Activated naive CD8-positive, alpha-beta T cell treated with anti-CD3 and anti-CD28 coated beads, Interleukin-2, amount 50 U/mL, for 24 hours (primary cell): ENCODE measurements around the gene SEPTIN1.
A peak's percentile ranks its signal among the peaks of the same experiment; 100 is the strongest.

Experiments used
- ATAC-seq: fragments of 150-1000 bp; cut with Tn5 transposase; one replicate; pipeline ENCODE4 v1.10.0; 2021
- DNase-seq: peaks from one replicate; pipeline ENCODE4 v3.0.0; 2021
- H3K27ac Mint-ChIP-seq: one replicate; pipeline ENCODE4 v1.8.0; 2021; ENCODE audit warnings: mild to moderate bottlenecking, mixed read lengths
- H3K27me3 Mint-ChIP-seq: one replicate; pipeline ENCODE4 v1.8.0; 2021; ENCODE audit warnings: mixed read lengths
- H3K36me3 Mint-ChIP-seq: one replicate; pipeline ENCODE4 v1.8.0; 2021; ENCODE audit warnings: low read depth, mixed read lengths
- H3K4me1 Mint-ChIP-seq: one replicate; pipeline ENCODE4 v1.8.0; 2021; ENCODE audit warnings: mixed read lengths
- H3K4me3 Mint-ChIP-seq: one replicate; pipeline ENCODE4 v1.8.0; 2021; ENCODE audit warnings: mild to moderate bottlenecking, moderate library complexity, mixed read lengths
- H3K9me3 Mint-ChIP-seq: one replicate; pipeline ENCODE4 v1.8.0; 2021; ENCODE audit warnings: mixed read lengths

Gene SEPTIN1

DNA sequence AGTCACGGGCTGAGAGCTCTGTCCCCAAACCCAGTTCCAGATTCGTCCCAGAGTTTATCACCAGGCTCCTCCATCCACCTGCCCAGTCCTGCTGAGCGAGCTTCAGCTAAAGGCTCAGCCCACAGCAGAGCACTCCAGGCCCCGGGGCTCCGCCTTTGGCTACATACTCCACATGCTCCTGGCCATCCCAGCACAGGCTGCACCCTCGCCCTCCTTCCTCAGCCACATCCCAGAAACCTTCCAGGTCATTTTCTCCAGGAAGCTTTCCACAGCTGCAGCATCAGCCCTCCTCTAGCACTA lies 22.5 kb downstream of the SEPTIN1 start:
- ATAC-seq (no peak), DNase-seq (no peak)
- H3K4me3 Mint-ChIP-seq, result no peak overlapping the region
- H3K27ac Mint-ChIP-seq, result no peak overlapping the region
- H3K27me3 Mint-ChIP-seq, result no peaks in the 10 kb centered on the region
- no peaks in the 10 kb centered on the region for H3K9me3 Mint-ChIP-seq
- peaks cover 6% of the 10 kb centered on the region for H3K4me1 Mint-ChIP-seq
- H3K36me3 Mint-ChIP-seq, result peaks cover 14% of the 10 kb centered on the region

DNA sequence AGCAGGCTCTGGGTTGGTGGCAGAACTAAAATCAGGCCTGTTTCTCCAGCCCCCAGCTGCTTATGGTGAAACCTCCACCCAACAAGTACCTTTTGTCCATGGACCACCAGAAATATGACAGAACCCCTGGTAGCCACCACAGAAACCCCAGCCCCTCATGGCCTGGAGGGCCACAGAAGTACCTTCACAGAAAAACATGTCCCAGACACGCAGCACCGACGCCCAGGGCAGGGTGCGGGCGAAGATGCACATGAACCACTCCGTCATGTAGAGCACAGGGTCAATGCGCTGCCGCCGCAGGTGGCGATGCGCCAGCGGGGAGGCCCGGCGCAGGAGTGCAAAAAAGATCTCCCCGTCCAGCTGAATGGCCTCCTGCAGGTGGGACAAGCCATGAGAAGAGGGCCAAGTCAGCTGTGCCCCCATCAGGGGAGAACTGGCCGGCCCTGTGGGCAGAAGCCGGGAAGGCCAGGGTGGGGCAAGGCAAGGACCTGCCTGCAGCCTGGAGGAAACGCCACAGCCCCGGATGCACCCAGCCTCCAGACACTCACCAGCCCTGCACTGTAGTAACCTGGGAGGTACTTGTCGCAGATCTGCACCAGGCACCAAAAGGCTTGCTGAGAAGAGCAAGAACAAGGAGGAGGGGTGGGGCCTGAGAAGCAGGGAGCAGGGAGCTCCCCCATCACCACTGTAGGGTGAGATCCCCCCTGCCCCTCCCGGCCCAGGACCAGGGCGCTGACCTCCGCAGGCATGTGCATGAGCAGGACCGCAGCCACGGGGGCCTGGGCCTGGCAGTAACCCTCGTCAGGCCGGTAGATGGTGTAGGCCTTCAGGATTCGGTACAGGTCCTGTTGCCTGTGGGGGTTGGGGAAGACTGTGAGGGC lies 23.1 kb downstream of the SEPTIN1 start:
- DNase-seq (no peak), ATAC-seq (no peak)
- Mint-ChIP-seq H3K27me3 (no peaks in the 10 kb centered on the region), H3K4me1 (peaks cover 10% of the 10 kb centered on the region), H3K27ac (no peak overlapping the region), H3K36me3 (peaks cover 18% of the 10 kb centered on the region), H3K9me3 (no peaks in the 10 kb centered on the region), H3K4me3 (no peak overlapping the region)

DNA sequence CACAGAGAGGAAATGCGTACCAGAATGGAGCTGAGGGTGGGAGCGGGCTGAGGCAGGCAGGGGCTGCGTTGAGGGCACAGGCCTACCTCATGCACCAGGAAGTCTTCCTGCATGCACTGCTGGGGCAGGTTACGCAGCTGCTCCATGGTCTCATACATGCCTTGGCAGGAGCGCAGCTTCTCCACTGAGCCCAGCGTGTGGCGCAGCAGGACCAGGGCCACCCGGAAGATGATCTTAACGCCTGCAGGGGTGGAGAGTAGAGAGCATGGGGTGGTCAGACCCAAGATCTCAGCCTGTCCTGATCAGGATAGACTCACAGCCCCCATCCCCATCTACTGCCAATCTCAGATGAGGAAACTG lies 23.8 kb downstream of the SEPTIN1 start:
- no peak for DNase-seq
- H3K4me1 Mint-ChIP-seq, result peaks cover 17% of the 10 kb centered on the region
- ATAC-seq, result no peak
- H3K36me3 Mint-ChIP-seq, result peaks cover 21% of the 10 kb centered on the region
- no peaks in the 10 kb centered on the region for H3K27me3 Mint-ChIP-seq
- no peak overlapping the region for H3K4me3 Mint-ChIP-seq
- no peaks in the 10 kb centered on the region for H3K9me3 Mint-ChIP-seq
- H3K27ac Mint-ChIP-seq, result no peak overlapping the region

DNA sequence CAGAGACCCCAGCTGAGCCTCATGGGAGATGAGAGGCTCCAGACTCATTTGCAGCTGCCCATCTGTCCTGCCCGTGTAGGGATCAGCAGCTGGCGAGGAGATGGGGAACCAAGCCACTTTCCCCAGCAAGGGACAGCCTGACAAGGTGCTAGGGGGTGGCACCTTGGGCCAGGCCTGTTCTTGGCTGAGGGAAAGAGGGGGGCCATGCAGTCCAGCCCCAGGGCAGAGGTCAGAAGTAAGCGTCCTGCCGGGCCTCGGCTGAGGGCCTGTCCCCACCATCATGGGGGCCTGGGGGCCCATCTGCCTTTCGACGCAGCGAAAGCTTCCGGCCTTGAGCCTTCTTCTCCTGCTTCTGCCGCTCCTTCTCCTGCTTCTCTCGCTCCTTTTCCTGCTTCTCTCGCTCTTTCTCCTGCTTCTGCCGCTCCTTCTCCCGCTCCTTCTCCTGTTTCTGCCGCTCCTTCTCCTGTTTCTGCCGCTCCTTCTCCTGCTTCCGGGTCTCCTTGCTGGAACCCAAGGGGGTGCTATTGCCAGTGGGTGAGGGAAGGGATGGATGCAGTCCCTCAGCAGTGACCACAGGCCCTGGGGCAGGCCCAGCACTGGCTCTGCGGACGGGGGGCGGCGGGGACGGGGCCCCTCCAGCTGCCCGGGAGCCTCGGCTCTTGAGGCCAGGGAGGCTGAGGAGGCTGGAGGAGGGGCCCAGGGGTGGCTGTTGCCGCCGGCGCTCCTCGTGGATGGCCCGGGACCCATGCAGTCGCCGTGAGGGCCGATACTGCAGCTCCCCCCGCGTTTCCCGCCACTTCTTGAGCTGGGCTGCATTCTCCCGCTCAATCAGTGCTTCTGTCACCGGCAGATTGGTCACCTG lies 24.4 kb downstream of the SEPTIN1 start:
- peak overlapping the region; percentile 50 for H3K27ac Mint-ChIP-seq
- peaks cover 18% of the 10 kb centered on the region for H3K36me3 Mint-ChIP-seq
- H3K9me3 Mint-ChIP-seq, result no peaks in the 10 kb centered on the region
- no peak overlapping the region for H3K4me3 Mint-ChIP-seq
- H3K27me3 Mint-ChIP-seq, result no peaks in the 10 kb centered on the region
- H3K4me1 Mint-ChIP-seq, result peaks cover 20% of the 10 kb centered on the region
- no peak for DNase-seq
- ATAC-seq, result no peak

DNA sequence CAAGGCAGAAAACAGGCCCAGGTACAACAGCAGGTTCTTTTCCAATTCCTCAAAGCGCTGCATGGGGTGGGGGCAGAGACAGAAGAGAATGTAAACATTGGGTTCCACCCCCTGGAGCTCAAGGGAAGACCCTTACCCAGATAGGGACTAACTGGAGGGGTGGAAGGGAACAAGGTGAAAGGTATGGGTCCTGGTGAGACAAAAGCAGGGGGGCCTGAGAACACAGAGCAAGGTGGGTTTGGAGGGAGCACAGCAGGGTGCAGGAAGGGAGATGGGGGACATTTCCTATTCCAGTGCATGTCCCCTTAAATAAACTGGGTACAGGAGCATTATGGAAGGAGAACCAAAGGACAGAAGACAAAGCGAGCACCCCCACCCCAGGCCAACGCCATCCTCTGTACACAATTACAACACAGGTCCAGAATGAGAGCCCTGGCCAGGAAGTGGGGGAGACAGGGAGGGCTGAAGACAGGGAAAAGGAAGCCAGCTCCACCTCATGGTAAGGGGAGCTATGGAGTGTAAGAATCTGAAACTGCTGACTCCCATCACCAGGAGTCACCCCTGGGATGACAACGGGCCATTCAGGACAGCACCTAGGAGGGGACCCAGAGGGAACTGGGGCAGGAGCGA lies 25.2 kb downstream of the SEPTIN1 start:
- Mint-ChIP-seq H3K27me3 (no peaks in the 10 kb centered on the region), H3K4me3 (no peak overlapping the region), H3K36me3 (peaks cover 19% of the 10 kb centered on the region), H3K9me3 (no peaks in the 10 kb centered on the region), H3K4me1 (peaks cover 24% of the 10 kb centered on the region), H3K27ac (peak overlapping the region; percentile 50)
- DNase-seq (no peak), ATAC-seq (no peak)

DNA sequence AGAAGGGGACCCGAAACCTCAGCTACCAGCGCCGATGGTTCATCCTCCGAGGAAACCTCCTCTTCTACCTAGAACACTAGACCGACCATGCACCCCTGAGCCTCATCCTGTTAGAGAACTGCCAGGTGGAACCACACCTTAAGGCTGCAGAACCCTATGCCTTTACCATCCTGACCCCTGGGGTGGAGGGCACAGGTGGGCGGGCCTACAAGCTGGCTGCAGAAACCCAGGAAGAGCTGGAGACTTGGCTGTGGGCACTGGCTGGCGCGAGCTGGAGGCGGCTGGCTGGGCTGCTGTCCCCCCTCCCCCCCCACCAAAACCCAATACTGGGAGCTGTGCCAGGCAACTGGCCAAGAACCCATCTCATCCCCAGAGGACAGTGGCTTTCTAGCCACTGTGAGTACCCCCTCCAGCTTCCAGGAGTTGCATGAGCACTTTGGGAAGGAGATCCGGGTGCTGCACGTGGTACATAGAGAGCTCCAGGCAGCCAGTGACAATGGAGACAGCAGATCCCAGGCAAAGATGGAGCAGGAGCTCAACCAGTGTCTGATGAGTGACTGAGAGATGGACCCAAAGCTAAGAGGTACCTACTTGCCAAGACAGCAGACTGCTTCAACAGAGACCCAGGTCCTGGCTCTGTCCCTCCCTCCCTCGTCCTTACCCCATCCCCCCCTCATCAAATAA lies 25.8 kb downstream of the SEPTIN1 start:
- DNase-seq (no peak), ATAC-seq (no peak)
- Mint-ChIP-seq H3K27ac (peak overlapping the region; percentile 94), H3K4me1 (peaks cover 27% of the 10 kb centered on the region), H3K9me3 (no peaks in the 10 kb centered on the region), H3K36me3 (peaks cover 21% of the 10 kb centered on the region), H3K4me3 (peak overlapping the region; percentile 98), H3K27me3 (no peaks in the 10 kb centered on the region)

DNA sequence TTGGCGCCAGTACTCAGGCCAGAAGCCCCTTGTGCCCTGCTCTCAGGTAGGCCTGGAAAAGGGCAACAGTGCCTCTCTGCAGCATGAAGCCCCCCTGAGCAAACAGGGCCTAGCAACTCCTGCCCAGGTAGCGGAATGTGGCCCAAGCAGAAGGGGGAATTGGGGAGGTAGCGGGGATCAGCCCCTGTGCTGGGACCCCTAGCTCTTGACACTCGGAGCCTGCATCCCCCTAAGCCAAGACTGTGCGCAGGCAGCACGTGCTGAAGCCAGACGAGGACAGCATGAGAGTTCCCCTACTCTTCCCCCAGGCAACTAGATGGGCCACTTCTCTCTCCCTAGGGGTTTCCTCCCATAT lies 26.4 kb downstream of the SEPTIN1 start:
- ATAC-seq (no peak), DNase-seq (no peak)
- H3K36me3 Mint-ChIP-seq, result peaks cover 23% of the 10 kb centered on the region
- peaks cover 33% of the 10 kb centered on the region for H3K4me1 Mint-ChIP-seq
- no peaks in the 10 kb centered on the region for H3K27me3 Mint-ChIP-seq
- H3K9me3 Mint-ChIP-seq, result no peaks in the 10 kb centered on the region
- H3K27ac Mint-ChIP-seq, result peak overlapping the region; percentile 94
- H3K4me3 Mint-ChIP-seq, result peak overlapping the region; percentile 98

DNA sequence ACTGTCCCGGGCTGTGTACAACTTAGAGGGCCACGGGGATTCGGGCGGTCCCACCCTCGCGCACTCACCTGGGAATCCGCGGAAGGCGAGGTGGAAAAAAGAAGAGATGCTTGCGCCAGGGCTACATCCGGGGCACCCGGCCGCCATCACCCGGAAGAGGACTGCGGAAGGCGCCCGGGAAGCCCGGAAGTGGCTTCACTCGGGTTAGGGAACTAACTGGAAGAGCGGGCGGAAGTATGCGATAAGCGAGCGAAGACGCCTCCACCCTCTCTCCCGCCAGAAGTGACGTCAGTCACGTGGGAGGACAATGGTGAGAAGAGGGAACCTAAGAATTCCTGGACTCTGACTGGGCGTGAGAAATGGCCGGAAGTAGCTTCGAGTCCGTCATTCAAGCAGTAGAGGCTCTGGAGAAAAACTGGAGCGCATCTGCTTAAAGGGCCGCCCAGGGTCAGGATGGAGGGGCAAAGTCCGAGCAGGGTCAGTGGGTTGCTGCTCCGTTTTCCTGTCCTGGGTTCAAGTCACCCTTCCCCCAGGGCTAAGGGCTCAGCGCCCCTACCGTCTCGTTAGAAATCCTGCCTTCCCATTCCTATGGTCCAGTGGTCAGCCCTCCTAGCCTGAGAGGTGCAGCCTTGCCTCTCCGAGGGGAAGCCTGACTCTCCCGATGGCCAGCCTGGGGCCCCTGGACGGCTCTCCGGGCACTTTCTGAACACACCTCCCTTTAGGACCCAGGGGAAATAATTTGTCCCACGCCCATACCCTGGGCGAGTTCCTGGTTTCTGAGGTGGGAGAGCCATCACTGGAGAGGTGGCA lies 27.0 kb downstream of the SEPTIN1 start, which contains the start of gene CD2BP2:
Gene CD2BP2 (minus strand): TSS at position 165 of the 810 bp plus-strand sequence. CDS start 627 bp downstream, outside the sequence.
- Mint-ChIP-seq H3K4me1 (peaks cover 39% of the 10 kb centered on the region), H3K4me3 (peak within 1 kb of the TSS; percentile 98), H3K27me3 (no peaks in the 10 kb centered on the region), H3K9me3 (no peaks in the 10 kb centered on the region), H3K27ac (peak within 1 kb of the TSS; percentile 94), H3K36me3 (peaks cover 29% of the 10 kb centered on the region)
- ATAC-seq (peak; percentile 78), DNase-seq (peak; percentile 93)

DNA sequence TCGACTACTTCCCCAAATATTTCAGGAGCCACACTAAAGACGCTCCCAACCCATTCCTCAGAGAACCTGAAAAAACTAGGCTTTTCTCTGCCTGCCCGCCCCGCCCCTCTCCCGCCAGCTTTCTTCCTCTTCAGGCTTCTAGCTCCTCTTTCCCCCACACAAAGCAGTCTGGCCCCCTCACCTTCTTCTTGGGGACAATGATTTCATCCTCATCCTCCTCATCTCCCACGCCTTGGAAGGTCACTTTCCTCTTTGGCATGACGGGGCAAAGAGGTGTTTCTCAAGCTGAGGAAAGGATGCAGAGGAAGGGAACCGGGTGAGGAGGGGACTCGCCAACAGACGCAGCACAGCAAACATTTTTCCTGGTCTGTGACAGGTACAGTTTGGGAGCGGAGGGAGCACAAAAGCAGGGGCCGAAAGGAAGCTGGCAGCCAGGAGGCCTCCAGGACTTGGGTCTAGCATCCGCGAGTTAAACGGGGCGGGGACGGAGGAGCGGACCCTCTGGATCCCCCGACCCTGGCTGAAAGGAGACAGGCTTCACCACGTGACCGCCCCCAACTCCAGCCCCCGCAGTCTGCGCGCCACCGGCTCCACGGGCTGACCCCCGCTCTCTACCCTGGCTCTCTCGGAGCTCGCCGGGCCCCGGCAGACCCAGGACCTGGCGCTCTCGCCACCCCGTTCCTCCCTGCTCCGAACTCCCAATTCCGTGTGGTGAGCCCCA lies 27.8 kb downstream of the SEPTIN1 start:
- Mint-ChIP-seq H3K9me3 (no peaks in the 10 kb centered on the region), H3K27me3 (no peaks in the 10 kb centered on the region), H3K36me3 (peaks cover 35% of the 10 kb centered on the region), H3K4me3 (peak overlapping the region; percentile 98), H3K4me1 (peaks cover 46% of the 10 kb centered on the region), H3K27ac (peak overlapping the region; percentile 94)
- ATAC-seq (peak; percentile 11), DNase-seq (no peak)

DNA sequence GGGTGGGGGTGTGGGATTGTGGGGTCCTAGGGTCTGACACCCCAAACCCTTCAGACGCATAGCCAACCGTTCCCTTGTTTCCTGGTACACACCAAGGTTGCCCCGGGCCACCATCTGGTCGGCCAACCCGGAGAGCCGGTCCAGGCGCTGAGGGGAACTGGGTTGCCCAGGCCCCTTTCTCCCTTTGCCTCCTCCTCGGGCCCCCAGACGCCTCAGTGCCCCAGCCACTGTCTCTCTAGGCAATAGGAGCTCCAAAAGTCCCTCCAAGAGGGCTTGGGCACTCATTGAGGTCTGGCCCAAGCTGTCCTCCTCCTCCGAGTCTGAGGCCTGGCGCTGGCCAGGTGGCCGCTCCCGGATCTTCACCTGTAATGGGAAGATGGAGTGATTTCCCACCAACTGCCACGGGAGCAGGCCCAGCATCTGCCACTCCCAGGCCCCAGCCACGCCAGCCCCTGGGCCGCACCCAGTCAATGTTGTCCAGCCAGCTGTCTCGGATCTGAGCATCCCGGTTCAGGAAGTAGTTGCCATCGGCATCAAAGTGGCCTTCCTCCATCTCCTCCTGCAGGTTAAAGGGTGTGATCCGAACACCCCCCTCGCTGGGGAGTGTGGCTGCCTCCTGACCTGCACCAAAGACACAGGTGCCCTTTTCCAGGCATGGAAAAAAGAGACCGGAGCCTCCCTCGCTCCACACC lies 28.8 kb downstream of the SEPTIN1 start:
- ATAC-seq (no peak), DNase-seq (no peak)
- Mint-ChIP-seq H3K27ac (no peak overlapping the region), H3K36me3 (peaks cover 42% of the 10 kb centered on the region), H3K27me3 (no peaks in the 10 kb centered on the region), H3K9me3 (no peaks in the 10 kb centered on the region), H3K4me3 (peak overlapping the region; percentile 98), H3K4me1 (peaks cover 53% of the 10 kb centered on the region)

DNA sequence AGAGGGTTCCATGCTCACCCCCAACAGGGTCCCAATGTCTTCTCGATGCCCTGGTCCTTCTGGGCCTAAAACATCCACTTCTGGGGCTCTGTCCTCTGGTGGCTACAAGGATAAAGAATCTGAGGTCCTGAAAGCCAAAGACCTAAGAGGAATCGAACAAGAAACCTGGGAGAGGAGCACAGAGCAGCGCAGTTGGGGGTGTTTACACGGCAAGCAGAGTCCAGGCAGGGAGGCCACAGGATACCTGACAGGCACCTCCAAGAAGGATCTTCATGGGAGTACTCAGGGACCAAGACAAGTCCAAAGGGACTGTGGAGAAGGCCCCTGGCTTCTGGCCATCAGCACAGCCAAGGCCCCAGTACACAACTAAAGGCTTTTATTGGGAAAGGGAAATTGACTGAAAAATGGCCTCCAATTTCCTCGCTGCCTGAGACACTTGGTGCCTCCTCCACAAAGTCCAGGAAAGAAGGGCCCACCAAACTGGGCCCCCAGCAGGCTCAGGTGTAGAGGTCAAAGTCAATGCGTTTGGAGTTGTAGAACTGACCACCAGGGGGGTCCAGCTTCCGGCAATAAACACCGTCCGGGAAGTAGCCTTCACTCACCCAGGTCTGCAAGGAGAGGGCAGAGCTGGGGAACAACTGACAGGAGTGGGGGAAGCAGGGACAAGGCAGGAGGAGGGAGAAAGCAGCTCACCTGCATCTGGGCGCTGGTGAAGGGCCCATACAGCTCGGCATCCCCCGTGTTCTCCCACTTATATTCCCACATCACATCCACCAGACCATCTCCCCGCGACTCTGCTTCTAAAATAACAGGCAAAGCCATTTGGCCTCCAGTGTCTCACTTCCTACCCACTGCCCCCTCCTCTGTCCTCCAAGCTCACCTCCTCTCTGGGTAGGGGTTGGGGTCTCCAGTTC lies 29.6 kb downstream of the SEPTIN1 start:
- peaks cover 53% of the 10 kb centered on the region for H3K4me1 Mint-ChIP-seq
- H3K27me3 Mint-ChIP-seq, result no peaks in the 10 kb centered on the region
- no peaks in the 10 kb centered on the region for H3K9me3 Mint-ChIP-seq
- no peak for ATAC-seq
- peaks cover 42% of the 10 kb centered on the region for H3K36me3 Mint-ChIP-seq
- peak overlapping the region; percentile 21 for H3K4me3 Mint-ChIP-seq
- peak overlapping the region; percentile 35 for H3K27ac Mint-ChIP-seq
- DNase-seq, result no peak
